Body of pancreas (tissue), 4 donors: ENCODE results near the gene CANT1.

Experiments
- CTCF ChIP-seq, 7 experiments: fragments of 450-650 bp in 4 of 7; fragments of 200-600 bp in 3 of 7; sonication (generic) in 3 of 7; IDR thresholded peaks; one replicate each; pipeline ENCODE4 v1.5.1; 2016 to 2019; ENCODE audit warnings: antibody characterized with exemption in 7 of 7
- POLR2A ChIP-seq, 3 donors: fragments of 450-650 bp; IDR thresholded peaks; one replicate each; pipeline ENCODE4 v1.6.1; 2016; ENCODE audit warnings: antibody characterized with exemption in 3 of 3, mild to moderate bottlenecking in 2 of 3

GRCh38 chr17:79033046-79033616 is 23.6 kb upstream of the CANT1 start:
- TF ChIP-seq CTCF (IDR thresholded peaks at IDR 0.05): no peak
- no peak for TF ChIP-seq POLR2A (IDR thresholded peaks at IDR 0.05)
